ENCODE data around the gene HDAC10.

- TF ChIP-seq CTCF (IDR thresholded peaks at IDR 0.05) (no peak), POLR2A (IDR thresholded peaks at IDR 0.05) (no peak)
Measured at GRCh38 chr22:50261615-50262459, 10.8 kb upstream of the HDAC10 start, which contains the start of gene MAPK12.
